Activated T-cell treated with anti-CD3 and anti-CD28 coated beads, Interleukin-2, amount 50 U/mL, for 4 hours (primary cell): ENCODE data around the gene PKNOX1. TPM values are rescaled to one million over a fixed set of nuclear protein-coding genes. Genes with fewer than 3 reads are reported as not detected.
A peak's percentile ranks its signal among the peaks of the same experiment; 100 is the strongest.
"Not testable (repeated sequence)": the region's sequence is repeated elsewhere in the genome, so short reads cannot be mapped to it uniquely, and the experiment has no call there.

Source experiments
- ATAC-seq, 2 donors: fragments of 200-7000 bp; cut with Tn5 transposase; one replicate each; pipeline ENCODE4 v1.10.0; 2021
- DNase-seq: peaks from one replicate; pipeline ENCODE4 v3.0.0-alpha.2; 2020
- H3K27me3 Mint-ChIP-seq: one replicate; pipeline ENCODE4 v1.8.0; 2021; ENCODE audit warnings: low read depth, mixed read lengths
- H3K36me3 Mint-ChIP-seq: one replicate; pipeline ENCODE4 v1.8.0; 2022; ENCODE audit warnings: mixed read lengths; ENCODE audit not compliant: insufficient read depth
- H3K4me1 Mint-ChIP-seq: one replicate; pipeline ENCODE4 v1.8.0; 2021; ENCODE audit warnings: low read depth, mixed read lengths
- H3K4me3 Mint-ChIP-seq: one replicate; pipeline ENCODE4 v1.8.0; 2021; ENCODE audit warnings: mild to moderate bottlenecking, moderate library complexity, mixed read lengths
- H3K9me3 Mint-ChIP-seq: one replicate; pipeline ENCODE4 v1.8.0; 2021; ENCODE audit warnings: mixed read lengths
- total RNA-seq, 3 donors: library from RNA; stranded (reverse); gene quantifications; one replicate each; pipeline ENCODE4 v1.2.1, GENCODE V29; 2021

Gene PKNOX1
- total RNA-seq, 3 donors from 2014 or later, result 17.5 to 20.7 (median 19.9) TPM

GRCh38 chr21:43064265-43064917 lies 90.0 kb downstream of the PKNOX1 start:
- not testable (repeated sequence) for H3K4me3 Mint-ChIP-seq, H3K36me3 Mint-ChIP-seq, DNase-seq, H3K4me1 Mint-ChIP-seq, ATAC-seq, H3K27me3 Mint-ChIP-seq, H3K9me3 Mint-ChIP-seq

- not testable (repeated sequence) for H3K4me3 Mint-ChIP-seq, DNase-seq, H3K4me1 Mint-ChIP-seq, ATAC-seq, H3K9me3 Mint-ChIP-seq, H3K36me3 Mint-ChIP-seq, H3K27me3 Mint-ChIP-seq
Measured at GRCh38 chr21:43065991-43066390, 91.6 kb downstream of the PKNOX1 start.

DNA sequence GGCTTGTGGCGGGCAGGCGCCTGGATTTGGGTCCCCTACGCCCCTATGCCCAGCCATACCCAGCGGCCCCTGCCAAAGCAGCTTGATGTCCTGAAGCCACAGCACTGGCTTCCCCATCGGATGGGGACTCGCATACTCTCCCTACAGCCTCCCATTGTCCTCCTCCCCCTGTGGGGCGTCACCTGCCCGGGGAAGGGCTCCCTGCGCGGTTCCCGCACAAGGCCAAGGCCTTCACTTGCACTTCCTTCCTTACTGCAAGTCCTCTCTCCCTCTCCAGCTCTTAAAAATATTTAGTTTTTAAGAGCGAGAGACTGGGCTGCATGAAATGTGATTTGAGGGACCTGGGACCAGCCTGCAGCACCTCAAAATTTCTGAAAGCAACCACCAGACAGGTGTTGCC lies 92.3 kb downstream of the PKNOX1 start:
- not testable (repeated sequence) for H3K9me3 Mint-ChIP-seq, ATAC-seq, H3K36me3 Mint-ChIP-seq, H3K4me1 Mint-ChIP-seq, H3K4me3 Mint-ChIP-seq, H3K27me3 Mint-ChIP-seq, DNase-seq

- H3K9me3 Mint-ChIP-seq, H3K36me3 Mint-ChIP-seq, H3K4me3 Mint-ChIP-seq, H3K27me3 Mint-ChIP-seq, H3K4me1 Mint-ChIP-seq, ATAC-seq, DNase-seq: not testable (repeated sequence)
Measured at GRCh38 chr21:43068065-43068464, 93.7 kb downstream of the PKNOX1 start.

DNA sequence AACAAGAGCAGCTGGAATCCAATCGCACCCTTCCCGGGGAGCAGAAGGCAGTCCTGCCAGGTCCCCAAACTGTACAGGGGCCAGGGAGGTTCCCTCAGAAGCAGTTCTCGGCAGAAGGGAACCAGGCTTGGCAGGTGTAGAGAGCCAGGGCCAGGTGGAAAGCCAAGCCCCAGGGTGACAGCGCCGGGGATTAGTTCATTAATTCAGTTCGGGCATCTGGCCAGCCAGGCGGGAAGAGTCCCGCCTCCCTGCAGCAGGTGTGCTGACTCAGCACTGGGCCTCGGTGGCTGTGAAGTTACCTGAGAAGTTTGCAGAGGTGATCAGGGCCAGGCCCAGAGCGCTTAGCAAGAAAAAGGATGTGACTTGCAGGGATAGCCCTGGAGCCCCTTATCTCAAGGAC lies 95.3 kb downstream of the PKNOX1 start:
- not testable (repeated sequence) for H3K27me3 Mint-ChIP-seq, H3K4me1 Mint-ChIP-seq, ATAC-seq, H3K4me3 Mint-ChIP-seq, H3K9me3 Mint-ChIP-seq, DNase-seq, H3K36me3 Mint-ChIP-seq

DNA sequence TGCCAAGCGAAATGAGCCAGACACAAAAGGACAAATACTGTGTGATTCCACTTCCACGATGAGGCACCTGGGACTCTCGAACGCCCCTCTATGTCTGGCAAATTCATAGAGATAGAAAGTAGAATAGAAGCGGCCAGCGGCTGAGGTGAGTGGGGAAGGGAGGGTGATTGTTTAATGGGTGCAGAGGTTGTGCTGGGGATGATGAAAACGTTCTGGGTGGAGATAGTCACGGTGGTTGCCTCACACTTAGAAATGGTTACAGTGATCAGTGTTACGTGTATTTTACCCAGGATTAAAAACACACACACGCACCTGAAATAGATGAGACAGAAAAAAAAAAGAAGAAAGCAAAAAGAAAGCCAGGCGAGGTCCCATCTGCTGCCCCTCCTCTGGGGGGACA lies 98.4 kb downstream of the PKNOX1 start:
- H3K4me3 Mint-ChIP-seq, H3K36me3 Mint-ChIP-seq, H3K4me1 Mint-ChIP-seq, ATAC-seq, H3K27me3 Mint-ChIP-seq, H3K9me3 Mint-ChIP-seq, DNase-seq: not testable (repeated sequence)

DNA sequence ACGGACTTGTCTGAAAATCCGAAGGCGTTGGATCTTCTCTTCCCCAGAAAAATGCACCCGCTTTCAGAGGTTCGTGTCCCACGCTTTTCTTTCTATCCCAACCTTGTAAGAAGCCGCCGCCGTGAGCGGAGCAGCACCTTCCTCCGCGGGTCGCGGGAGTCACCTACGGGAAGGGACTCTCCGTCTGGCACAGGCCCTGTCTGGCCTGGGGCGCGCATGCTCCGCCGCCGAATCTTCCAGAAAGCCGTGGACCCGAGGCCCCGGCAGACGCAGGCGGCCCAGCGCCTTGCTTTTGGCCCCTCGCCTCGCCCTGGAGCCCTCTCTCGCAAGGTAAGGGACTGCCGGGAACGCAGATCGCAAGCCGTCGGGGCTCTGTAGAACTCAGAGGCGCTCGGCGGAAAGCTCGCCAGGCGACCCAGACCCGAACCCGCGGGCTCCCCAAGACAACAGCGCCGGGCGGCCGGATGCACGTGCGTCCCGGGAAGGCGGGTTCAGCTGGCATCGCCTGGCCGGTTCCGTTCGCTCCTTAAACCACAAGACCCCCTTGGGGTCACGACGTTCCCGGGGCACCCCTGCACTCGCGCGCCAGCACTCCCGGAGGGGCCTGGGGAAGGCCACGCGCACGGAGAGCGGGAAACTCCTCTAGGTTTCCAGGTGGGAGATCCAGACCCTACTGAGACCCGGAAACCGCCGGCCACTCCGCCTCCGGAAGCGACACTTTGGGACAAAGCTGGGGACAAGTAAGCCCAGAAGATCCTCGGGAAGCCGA lies 100.2 kb downstream of the PKNOX1 start:
- H3K27me3 Mint-ChIP-seq, H3K4me1 Mint-ChIP-seq, DNase-seq, H3K9me3 Mint-ChIP-seq, H3K36me3 Mint-ChIP-seq, H3K4me3 Mint-ChIP-seq: not testable (repeated sequence)
- ATAC-seq, result peak in 1 of 2 donors; percentile 27

DNA sequence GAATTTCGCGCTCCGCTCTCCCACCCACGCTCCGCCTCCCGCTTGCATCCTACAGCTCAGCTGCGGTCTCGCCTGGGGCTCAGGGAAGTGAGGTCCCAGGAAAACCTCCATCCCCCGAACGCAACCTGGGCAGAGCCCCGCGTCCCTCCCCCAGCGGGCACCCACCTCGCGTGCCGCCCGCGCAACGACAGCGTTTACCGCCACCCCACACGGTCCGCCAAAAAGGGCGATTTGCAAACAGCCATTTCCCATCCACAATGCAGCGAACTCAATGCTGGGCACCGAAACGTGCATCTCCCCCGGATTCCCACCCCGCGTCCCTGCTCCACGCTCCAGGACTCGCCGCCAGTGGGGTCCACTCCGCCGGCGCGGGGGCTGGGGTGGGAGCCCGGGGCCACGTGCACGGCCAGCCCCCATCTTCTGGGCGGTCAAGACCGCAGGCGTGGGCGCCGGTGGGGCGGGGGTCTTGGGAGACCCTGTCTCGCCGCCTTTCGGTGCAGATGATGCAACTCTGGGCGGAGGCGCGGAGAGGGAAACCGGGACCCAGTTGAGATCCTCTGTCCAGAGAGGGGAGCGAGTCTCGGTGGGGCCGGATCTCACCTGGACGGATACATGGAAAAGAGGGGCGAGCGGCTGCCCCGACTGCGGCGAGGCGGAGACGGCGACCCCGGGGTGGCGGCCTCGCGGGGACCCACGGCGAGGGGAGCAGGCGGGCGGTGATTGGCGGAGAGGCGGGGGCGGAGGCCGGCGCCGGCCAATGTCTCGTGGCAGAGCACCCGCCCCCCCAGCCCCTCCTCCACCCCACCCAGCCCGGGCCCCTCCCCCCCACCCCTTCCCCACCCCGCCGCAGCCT lies 101.0 kb downstream of the PKNOX1 start, which contains the start of gene CBS:
Gene CBS, minus strand, starts transcription at position 666 of the 853 bp plus-strand sequence. CDS start 3,642 bp downstream, outside the sequence.
- not testable (repeated sequence) for H3K4me3 Mint-ChIP-seq, H3K27me3 Mint-ChIP-seq
- peak; percentile 31 to 44 for ATAC-seq

GRCh38 chr21:43076023-43076637 lies 101.8 kb downstream of the PKNOX1 start:
- not testable (repeated sequence) for H3K36me3 Mint-ChIP-seq, H3K4me1 Mint-ChIP-seq, H3K9me3 Mint-ChIP-seq, H3K4me3 Mint-ChIP-seq, H3K27me3 Mint-ChIP-seq, DNase-seq
- ATAC-seq, result peak; percentile 18 to 31

More for the DNA sequence above, 101.0 kb downstream of the PKNOX1 start, which contains the start of gene CBS:
- H3K36me3 Mint-ChIP-seq, H3K9me3 Mint-ChIP-seq, H3K4me1 Mint-ChIP-seq, DNase-seq: not testable (repeated sequence)

- not testable (repeated sequence) for H3K27me3 Mint-ChIP-seq, H3K4me1 Mint-ChIP-seq, DNase-seq, H3K36me3 Mint-ChIP-seq, H3K9me3 Mint-ChIP-seq, H3K4me3 Mint-ChIP-seq
- peak in 1 of 2 donors; percentile 24 for ATAC-seq
Measured at GRCh38 chr21:43076643-43077042, 102.3 kb downstream of the PKNOX1 start.

DNA sequence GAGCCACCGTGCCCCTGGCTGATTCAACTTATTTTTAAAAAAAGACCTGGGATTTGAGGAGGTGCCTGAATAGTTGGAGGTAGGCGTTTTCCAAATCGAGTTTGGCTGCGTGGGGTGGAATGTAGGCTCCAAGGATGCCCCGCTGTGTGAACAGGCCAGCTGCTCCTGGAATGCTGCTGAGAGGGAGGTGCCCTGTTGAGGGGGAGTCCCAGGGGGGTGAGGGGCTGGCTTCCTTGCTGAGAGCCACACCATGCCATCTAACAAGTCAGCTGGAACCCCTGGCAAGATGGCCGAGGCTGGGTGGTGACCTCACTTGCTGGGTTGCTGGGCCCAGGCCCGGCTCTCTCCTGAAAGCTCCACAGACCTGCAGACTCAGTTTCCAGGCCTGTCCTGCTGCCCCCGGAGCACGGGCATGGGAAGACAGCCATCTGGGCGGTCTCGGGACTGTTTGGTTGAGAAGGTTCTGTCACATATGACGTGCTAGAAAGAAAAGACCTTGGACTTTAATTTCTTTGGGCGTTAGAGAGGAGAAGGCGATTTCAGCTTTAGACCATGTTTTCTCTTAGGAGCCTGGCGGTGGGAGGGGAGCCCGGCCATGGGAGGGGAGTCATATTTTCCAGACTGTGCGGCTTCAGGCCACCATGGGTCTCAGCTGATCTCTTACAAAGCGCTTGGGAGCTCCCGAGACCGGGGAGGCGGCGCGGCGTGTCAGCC lies 108.4 kb downstream of the PKNOX1 start:
- DNase-seq, H3K27me3 Mint-ChIP-seq, H3K9me3 Mint-ChIP-seq, H3K4me1 Mint-ChIP-seq, ATAC-seq, H3K36me3 Mint-ChIP-seq, H3K4me3 Mint-ChIP-seq: not testable (repeated sequence)
